Osteoblast (primary cell): Measurements from ENCODE around the gene SH3RF3. TPM values are rescaled to one million over a fixed set of nuclear protein-coding genes. Genes with fewer than 3 reads are reported as not detected.
"Not testable (repeated sequence)": the region's sequence is repeated elsewhere in the genome, so short reads cannot be mapped to it uniquely, and the experiment has no call there.

Experiments
- DNase-seq: peaks from one replicate; pipeline ENCODE4 v3.0.0; 2011; ENCODE audit warnings: low spot score, mixed read lengths; ENCODE audit not compliant: insufficient read length; ENCODE audit errors: missing footprints
- H2AFZ ChIP-seq: 2 replicates; pipeline ENCODE4 v1.6.0; 2011; ENCODE audit warnings: mild to moderate bottlenecking, low read length
- H3K27ac ChIP-seq: 2 replicates; pipeline ENCODE4 v1.5.1; 2011; ENCODE audit warnings: mild to moderate bottlenecking, low read depth, low read length, moderate library complexity
- H3K27me3 ChIP-seq: 2 replicates; pipeline ENCODE4 v1.6.0; 2012; ENCODE audit warnings: mild to moderate bottlenecking, control low read depth, inconsistent platforms, low read length, moderate library complexity; ENCODE audit not compliant: insufficient read depth
- H3K36me3 ChIP-seq: 2 replicates; pipeline ENCODE4 v1.5.1; 2011; ENCODE audit warnings: mild to moderate bottlenecking, low read length, control low read depth, moderate library complexity; ENCODE audit not compliant: insufficient read depth
- H3K4me1 ChIP-seq: 2 replicates; pipeline ENCODE4 v1.5.1; 2011; ENCODE audit warnings: mild to moderate bottlenecking, low read length, control low read depth, moderate library complexity; ENCODE audit not compliant: insufficient read depth
- H3K4me2 ChIP-seq: 2 replicates; pipeline ENCODE4 v1.6.0; 2011; ENCODE audit warnings: mild to moderate bottlenecking, low read length; ENCODE audit not compliant: insufficient read depth
- H3K4me3 ChIP-seq: fragments of 200-600 bp; sonication (generic); 3 replicates; pipeline ENCODE4 v1.5.1; 2012; ENCODE audit warnings: mild to moderate bottlenecking, low read length, inconsistent platforms; ENCODE audit not compliant: insufficient read depth
- H3K79me2 ChIP-seq: 2 replicates; pipeline ENCODE4 v1.6.0; 2012; ENCODE audit warnings: mild to moderate bottlenecking, low read length, control low read depth, inconsistent platforms; ENCODE audit not compliant: insufficient read depth
- H3K9me3 ChIP-seq: 2 replicates; pipeline ENCODE4 v1.5.1; 2011; ENCODE audit warnings: low read depth, low read length, control low read depth
- H4K20me1 ChIP-seq: 2 replicates; pipeline ENCODE4 v1.6.0; 2012; ENCODE audit warnings: mild to moderate bottlenecking, low read length, control low read depth; ENCODE audit not compliant: insufficient read depth
- total RNA-seq: library from RNA; depleted of rRNA; stranded (reverse); fragments of >200 nt; gene quantifications from 2 replicates; pipeline ENCODE4 v1.2.3, GENCODE V29; 2012
- TF ChIP-seq, protein P1 (sequence below): IDR thresholded peaks from 2 replicates; pipeline ENCODE4 v1.5.1; 2011; ENCODE audit warnings: mild to moderate bottlenecking, low read depth, low read length, moderate library complexity; ENCODE audit errors: extremely low read depth

The SH3RF3 gene
- total RNA-seq, 1 donor = 14.8 TPM

GRCh38 chr2:109105113-109105512, 23.9 kb upstream of the SH3RF3 start:
- no peak overlapping the region for H3K27ac ChIP-seq
- H3K4me2 ChIP-seq = no peak overlapping the region
- no peak overlapping the region for H3K4me3 ChIP-seq
- no peaks in the 10 kb centered on the region for H3K79me2 ChIP-seq
- no peak overlapping the region for H2AFZ ChIP-seq
- no peak for DNase-seq
- H3K4me1 ChIP-seq = no peaks in the 10 kb centered on the region
- H3K9me3 ChIP-seq = no peaks in the 10 kb centered on the region
- H3K36me3 ChIP-seq = no peaks in the 10 kb centered on the region
- no peaks in the 10 kb centered on the region for H4K20me1 ChIP-seq
- H3K27me3 ChIP-seq = peaks cover 35% of the 10 kb centered on the region
- TF ChIP-seq, protein P1, sequence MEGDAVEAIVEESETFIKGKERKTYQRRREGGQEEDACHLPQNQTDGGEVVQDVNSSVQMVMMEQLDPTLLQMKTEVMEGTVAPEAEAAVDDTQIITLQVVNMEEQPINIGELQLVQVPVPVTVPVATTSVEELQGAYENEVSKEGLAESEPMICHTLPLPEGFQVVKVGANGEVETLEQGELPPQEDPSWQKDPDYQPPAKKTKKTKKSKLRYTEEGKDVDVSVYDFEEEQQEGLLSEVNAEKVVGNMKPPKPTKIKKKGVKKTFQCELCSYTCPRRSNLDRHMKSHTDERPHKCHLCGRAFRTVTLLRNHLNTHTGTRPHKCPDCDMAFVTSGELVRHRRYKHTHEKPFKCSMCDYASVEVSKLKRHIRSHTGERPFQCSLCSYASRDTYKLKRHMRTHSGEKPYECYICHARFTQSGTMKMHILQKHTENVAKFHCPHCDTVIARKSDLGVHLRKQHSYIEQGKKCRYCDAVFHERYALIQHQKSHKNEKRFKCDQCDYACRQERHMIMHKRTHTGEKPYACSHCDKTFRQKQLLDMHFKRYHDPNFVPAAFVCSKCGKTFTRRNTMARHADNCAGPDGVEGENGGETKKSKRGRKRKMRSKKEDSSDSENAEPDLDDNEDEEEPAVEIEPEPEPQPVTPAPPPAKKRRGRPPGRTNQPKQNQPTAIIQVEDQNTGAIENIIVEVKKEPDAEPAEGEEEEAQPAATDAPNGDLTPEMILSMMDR = no peak

DNA sequence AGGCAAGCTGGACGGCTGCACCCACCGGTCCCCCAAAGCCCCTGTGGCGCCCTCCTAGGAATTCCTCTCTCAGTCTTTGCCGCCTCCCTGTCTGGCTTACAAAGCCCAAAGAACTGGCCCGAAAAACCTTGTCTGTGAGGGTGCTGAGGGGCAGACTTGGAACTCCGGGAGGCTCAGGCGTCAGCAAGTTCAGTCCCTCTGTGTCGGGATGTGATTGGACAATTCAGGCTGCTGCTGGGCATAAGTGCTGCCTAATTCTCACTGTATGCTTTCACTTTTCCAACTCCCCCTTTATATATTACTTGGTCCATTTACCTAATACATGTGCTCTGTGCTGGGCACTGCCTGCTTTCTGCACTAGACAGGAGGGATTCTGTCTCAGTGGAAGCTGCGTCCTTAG, 20.3 kb upstream of the SH3RF3 start:
- Histone ChIP-seq H3K9me3 (no peaks in the 10 kb centered on the region), H3K4me2 (no peak overlapping the region), H3K36me3 (no peaks in the 10 kb centered on the region), H3K4me1 (no peaks in the 10 kb centered on the region), H3K79me2 (no peaks in the 10 kb centered on the region), H4K20me1 (no peaks in the 10 kb centered on the region), H3K27ac (no peak overlapping the region), H3K4me3 (no peak overlapping the region), H2AFZ (no peak overlapping the region), H3K27me3 (peaks cover 20% of the 10 kb centered on the region)
- no peak for DNase-seq
- TF ChIP-seq, protein P1 = no peak

DNA sequence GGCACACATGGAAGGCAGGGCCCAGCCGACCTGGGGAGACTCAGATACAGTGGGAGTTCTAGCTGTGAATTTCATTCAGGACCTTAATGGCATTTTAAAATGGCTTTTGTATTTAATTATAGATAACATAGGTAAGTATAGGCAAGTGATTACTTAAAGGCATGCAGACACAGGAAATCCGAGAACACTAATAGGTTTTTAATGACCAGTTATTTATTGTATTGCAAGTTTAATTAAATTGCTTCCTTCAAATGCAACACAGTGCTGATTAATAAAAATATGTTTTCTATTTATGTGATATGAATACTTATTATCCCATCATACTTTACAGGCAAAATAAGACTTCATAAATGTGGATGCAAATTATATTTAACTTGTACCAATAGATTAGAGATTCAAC, 19.7 kb upstream of the SH3RF3 start:
- Histone ChIP-seq H3K27ac (no peak overlapping the region), H3K4me2 (no peak overlapping the region), H3K79me2 (no peaks in the 10 kb centered on the region), H2AFZ (no peak overlapping the region), H3K27me3 (peaks cover 20% of the 10 kb centered on the region), H3K4me3 (no peak overlapping the region), H4K20me1 (no peaks in the 10 kb centered on the region), H3K4me1 (no peaks in the 10 kb centered on the region), H3K36me3 (no peaks in the 10 kb centered on the region), H3K9me3 (no peaks in the 10 kb centered on the region)
- no peak for DNase-seq
- TF ChIP-seq, protein P1 = no peak

- H3K36me3 ChIP-seq = no peaks in the 10 kb centered on the region
- H3K27me3 ChIP-seq = peaks cover 15% of the 10 kb centered on the region
- TF ChIP-seq, protein P1 = no peak
- no peak overlapping the region for H2AFZ ChIP-seq
- no peaks in the 10 kb centered on the region for H3K4me1 ChIP-seq
- no peak overlapping the region for H3K4me3 ChIP-seq
- no peak overlapping the region for H3K4me2 ChIP-seq
- no peaks in the 10 kb centered on the region for H4K20me1 ChIP-seq
- no peaks in the 10 kb centered on the region for H3K9me3 ChIP-seq
- no peaks in the 10 kb centered on the region for H3K79me2 ChIP-seq
- H3K27ac ChIP-seq = no peak overlapping the region
- no peak for DNase-seq
Measured at GRCh38 chr2:109110170-109110569, 18.8 kb upstream of the SH3RF3 start.

DNA sequence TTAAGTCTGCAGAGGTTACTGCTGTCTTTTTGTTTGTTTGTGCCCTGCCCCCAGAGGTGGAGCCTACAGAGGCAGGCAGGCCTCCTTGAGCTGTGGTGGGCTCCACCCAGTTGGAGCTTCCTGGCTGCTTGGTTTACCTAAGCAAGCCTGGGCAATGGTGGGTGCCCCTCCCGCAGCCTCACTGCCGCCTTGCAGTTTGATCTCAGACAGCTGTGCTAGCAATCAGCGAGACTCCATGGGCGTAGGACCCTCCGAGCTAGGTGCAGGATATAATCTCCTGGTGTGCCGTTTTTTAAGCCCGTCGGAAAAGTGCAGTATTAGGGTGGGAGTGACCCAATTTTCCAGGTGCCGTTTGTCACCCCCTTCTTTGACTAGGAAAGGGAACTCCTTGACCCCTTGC, 11.8 kb upstream of the SH3RF3 start:
- peaks cover 21% of the 10 kb centered on the region for H3K27me3 ChIP-seq
- DNase-seq, H3K4me3 ChIP-seq, H3K9me3 ChIP-seq, H3K36me3 ChIP-seq, H3K79me2 ChIP-seq, H3K27ac ChIP-seq, H4K20me1 ChIP-seq, H2AFZ ChIP-seq, H3K4me2 ChIP-seq, H3K4me1 ChIP-seq: not testable (repeated sequence)
